ENCODE data around the gene PLCB4. TPM values are rescaled to one million over a fixed set of nuclear protein-coding genes. Genes with fewer than 3 reads are reported as not detected.

The PLCB4 gene
- total RNA-seq, 1 donor from 2014 or later = 21.2 TPM

DNA sequence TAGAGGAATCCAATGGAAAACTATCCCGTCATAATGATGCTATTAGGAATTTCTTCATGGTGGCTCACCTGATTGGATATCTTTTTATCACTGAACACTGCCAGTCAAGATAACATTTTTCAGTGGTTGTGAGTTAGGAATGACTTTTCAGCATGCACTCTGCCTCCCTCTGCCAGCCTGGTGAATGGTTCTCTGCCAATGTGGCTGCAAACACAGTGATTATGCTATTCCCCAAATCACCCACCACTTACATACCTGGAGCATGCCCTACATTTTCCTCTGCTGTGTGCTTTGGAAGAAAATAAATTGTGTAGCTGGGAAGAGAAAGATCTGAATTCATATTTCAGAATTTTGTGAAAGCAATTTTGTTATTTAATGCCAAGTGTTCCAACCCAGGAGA, 342.9 kb downstream of the PLCB4 start:
- Mint-ChIP-seq H3K27me3 (no peaks in the 10 kb centered on the region), H3K27ac (no peak overlapping the region), H3K4me3 (no peak overlapping the region), H3K9me3 (no peaks in the 10 kb centered on the region), H3K4me1 (ENCODE audit: unreplicated experiment) (peaks cover 7% of the 10 kb centered on the region), H3K36me3 (peaks cover 4% of the 10 kb centered on the region)
- DNase-seq (ENCODE audit: extremely low spot score, unreplicated experiment) = no peak
- TF ChIP-seq, protein P1, sequence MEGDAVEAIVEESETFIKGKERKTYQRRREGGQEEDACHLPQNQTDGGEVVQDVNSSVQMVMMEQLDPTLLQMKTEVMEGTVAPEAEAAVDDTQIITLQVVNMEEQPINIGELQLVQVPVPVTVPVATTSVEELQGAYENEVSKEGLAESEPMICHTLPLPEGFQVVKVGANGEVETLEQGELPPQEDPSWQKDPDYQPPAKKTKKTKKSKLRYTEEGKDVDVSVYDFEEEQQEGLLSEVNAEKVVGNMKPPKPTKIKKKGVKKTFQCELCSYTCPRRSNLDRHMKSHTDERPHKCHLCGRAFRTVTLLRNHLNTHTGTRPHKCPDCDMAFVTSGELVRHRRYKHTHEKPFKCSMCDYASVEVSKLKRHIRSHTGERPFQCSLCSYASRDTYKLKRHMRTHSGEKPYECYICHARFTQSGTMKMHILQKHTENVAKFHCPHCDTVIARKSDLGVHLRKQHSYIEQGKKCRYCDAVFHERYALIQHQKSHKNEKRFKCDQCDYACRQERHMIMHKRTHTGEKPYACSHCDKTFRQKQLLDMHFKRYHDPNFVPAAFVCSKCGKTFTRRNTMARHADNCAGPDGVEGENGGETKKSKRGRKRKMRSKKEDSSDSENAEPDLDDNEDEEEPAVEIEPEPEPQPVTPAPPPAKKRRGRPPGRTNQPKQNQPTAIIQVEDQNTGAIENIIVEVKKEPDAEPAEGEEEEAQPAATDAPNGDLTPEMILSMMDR (conservative IDR thresholded peaks at IDR 0.05) = no peak

DNA sequence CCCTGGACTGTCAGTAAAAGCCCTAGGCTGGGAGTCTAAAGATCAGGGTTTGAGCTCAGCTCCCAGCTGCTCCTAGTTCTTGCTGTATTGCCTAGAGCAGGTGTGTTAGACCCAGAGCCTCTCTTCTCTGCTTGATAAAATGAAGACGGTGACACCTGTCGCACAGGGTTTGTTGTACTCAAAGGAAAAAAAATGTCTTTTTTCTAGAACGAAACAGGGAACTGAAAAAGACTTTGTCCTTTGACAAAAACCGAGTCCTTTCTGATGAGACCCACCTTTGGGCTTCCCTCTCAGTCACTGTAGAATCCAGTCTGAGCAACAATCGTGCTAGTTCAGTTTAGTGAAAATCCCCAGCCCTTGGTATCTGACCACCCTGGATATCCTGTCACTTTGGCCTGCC, 343.4 kb downstream of the PLCB4 start:
- peaks cover 7% of the 10 kb centered on the region for H3K4me1 Mint-ChIP-seq (ENCODE audit: unreplicated experiment)
- H3K9me3 Mint-ChIP-seq = no peaks in the 10 kb centered on the region
- DNase-seq (ENCODE audit: extremely low spot score, unreplicated experiment) = no peak
- H3K27me3 Mint-ChIP-seq = no peaks in the 10 kb centered on the region
- TF ChIP-seq, protein P1 (conservative IDR thresholded peaks at IDR 0.05) = no peak
- no peak overlapping the region for H3K4me3 Mint-ChIP-seq
- peaks cover 4% of the 10 kb centered on the region for H3K36me3 Mint-ChIP-seq
- H3K27ac Mint-ChIP-seq = no peak overlapping the region

DNA sequence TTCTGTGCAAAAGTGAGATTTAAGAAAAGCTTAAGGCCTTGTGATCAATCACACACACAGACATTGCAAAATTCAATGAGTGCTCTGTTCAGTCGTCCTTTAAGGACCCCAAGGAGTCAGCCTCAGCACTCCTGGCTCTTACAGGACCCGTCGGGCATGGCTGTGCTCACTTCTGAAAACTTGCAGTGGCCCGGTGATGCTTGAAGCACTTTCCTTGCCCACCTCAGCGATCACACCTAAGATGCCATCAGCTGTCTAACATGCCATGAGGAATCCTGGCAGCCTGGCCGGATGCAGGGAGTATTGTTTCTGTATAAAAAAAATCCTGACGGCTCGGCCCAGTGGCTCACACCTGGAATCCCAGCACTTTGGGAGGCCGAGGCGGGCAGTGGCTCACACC, 344.1 kb downstream of the PLCB4 start:
- peaks cover 4% of the 10 kb centered on the region for H3K36me3 Mint-ChIP-seq
- H3K4me1 Mint-ChIP-seq (ENCODE audit: unreplicated experiment) = peaks cover 7% of the 10 kb centered on the region

GRCh38 chr20:9415426-9415825, 346.5 kb downstream of the PLCB4 start:
- TF ChIP-seq, protein P1 (conservative IDR thresholded peaks at IDR 0.05) = no peak
- H3K36me3 Mint-ChIP-seq = peaks cover 4% of the 10 kb centered on the region
- H3K4me3 Mint-ChIP-seq = no peak overlapping the region
- H3K27ac Mint-ChIP-seq = no peak overlapping the region
- H3K9me3 Mint-ChIP-seq = no peaks in the 10 kb centered on the region
- DNase-seq (ENCODE audit: extremely low spot score, unreplicated experiment) = no peak
- no peaks in the 10 kb centered on the region for H3K27me3 Mint-ChIP-seq
- no peaks in the 10 kb centered on the region for H3K4me1 Mint-ChIP-seq (ENCODE audit: unreplicated experiment)

More for the DNA sequence above, 344.1 kb downstream of the PLCB4 start:
- Mint-ChIP-seq H3K27ac (no peak overlapping the region), H3K4me3 (no peak overlapping the region), H3K9me3 (no peaks in the 10 kb centered on the region), H3K27me3 (no peaks in the 10 kb centered on the region)
- TF ChIP-seq, protein P1 (conservative IDR thresholded peaks at IDR 0.05) = no peak
- no peak for DNase-seq (ENCODE audit: extremely low spot score, unreplicated experiment)

DNA sequence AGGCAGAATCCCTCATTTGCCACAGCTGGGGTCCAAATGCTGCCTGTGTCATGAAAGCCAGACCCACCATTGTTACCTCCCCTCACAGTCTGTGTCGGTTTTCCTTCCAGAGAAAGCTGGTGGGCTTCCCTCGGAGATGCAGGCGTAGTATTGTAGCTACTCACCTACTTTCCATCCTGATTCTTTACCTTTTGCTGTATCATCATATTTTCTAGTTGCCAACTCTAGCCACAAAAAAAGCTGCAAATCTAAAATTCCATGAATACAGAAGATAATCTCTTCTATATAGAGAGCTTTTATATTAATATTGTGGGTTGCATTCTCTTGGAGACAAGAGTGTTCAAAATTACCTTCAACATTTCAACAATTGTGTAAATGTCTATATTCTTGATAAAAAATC, 347.5 kb downstream of the PLCB4 start:
- Mint-ChIP-seq H3K27ac (no peak overlapping the region), H3K36me3 (peaks cover 8% of the 10 kb centered on the region), H3K4me3 (no peak overlapping the region), H3K9me3 (no peaks in the 10 kb centered on the region), H3K4me1 (ENCODE audit: unreplicated experiment) (no peaks in the 10 kb centered on the region), H3K27me3 (no peaks in the 10 kb centered on the region)
- TF ChIP-seq, protein P1 (conservative IDR thresholded peaks at IDR 0.05) = no peak
- DNase-seq (ENCODE audit: extremely low spot score, unreplicated experiment) = no peak

DNA sequence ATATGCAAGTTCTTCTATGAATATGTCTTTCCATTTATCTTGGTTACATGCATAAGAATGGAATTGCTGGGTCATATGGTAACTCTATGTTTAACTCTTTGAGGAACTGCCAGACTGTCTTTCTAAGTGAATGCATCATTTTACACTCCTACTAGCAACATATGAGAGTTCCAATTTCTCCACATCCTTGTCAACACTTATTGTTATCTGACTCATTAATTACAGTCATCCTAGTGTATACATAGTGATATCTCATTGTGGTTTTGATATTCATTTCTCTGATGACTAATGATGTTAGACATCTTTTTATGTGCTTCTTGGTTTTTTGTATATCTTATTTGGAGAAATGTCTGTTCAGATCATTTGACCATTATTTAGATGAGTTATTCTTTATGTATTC, 348.8 kb downstream of the PLCB4 start:
- Mint-ChIP-seq H3K36me3 (peaks cover 5% of the 10 kb centered on the region), H3K27me3 (no peaks in the 10 kb centered on the region), H3K27ac (no peak overlapping the region), H3K4me1 (ENCODE audit: unreplicated experiment) (no peaks in the 10 kb centered on the region), H3K4me3 (no peak overlapping the region), H3K9me3 (no peaks in the 10 kb centered on the region)
- TF ChIP-seq, protein P1 (conservative IDR thresholded peaks at IDR 0.05) = no peak
- no peak for DNase-seq (ENCODE audit: extremely low spot score, unreplicated experiment)

Measured in type B pancreatic cell (in vitro differentiated cells).